AG04450 (cell line): ENCODE data around the gene DZIP3. TPM values are rescaled to one million over a fixed set of nuclear protein-coding genes. Genes with fewer than 3 reads are reported as not detected.

Source experiments
- CTCF ChIA-PET: fragments of 300-600, 350-600 bp; formaldehyde crosslinking; extraction: SDS; loops from one replicate; lab custom pipeline; 2022; ENCODE audit warnings: antibody characterized with exemption, inconsistent platforms; lab: Charles Lee
- POLR2A ChIA-PET: fragments of 350-600 bp; formaldehyde crosslinking; extraction: SDS; loops from one replicate; lab custom pipeline; 2021; ENCODE audit warnings: antibody characterized with exemption, inconsistent platforms; lab: Yijun Ruan, JAX
- DNase-seq: peaks from one replicate; pipeline ENCODE4 v3.0.0-alpha.2; 2011; ENCODE audit warnings: low read depth, low spot score
- H3K27ac ChIP-seq: one replicate; pipeline ENCODE4 v1.5.1; 2012; ENCODE audit warnings: low read depth, low read length, control low read depth
- H3K27me3 ChIP-seq: one replicate; pipeline ENCODE4 v1.6.0; 2012; ENCODE audit warnings: low read length; ENCODE audit not compliant: control insufficient read depth, insufficient read depth
- H3K4me3 ChIP-seq: 2 replicates; pipeline ENCODE4 v1.5.1; 2011; ENCODE audit warnings: mild to moderate bottlenecking, low read depth, low read length, control low read depth
- H3K9me3 ChIP-seq: 2 replicates; pipeline ENCODE4 v1.5.1; 2012; ENCODE audit warnings: low read length; ENCODE audit not compliant: control insufficient read depth, insufficient read depth
- CTCF ChIP-seq: IDR thresholded peaks from 2 replicates; pipeline ENCODE4 v1.5.1; 2011; ENCODE audit warnings: low read depth, low read length, control low read depth, inconsistent platforms
- polyA plus RNA-seq: library from polyadenylated mRNA; depleted of rRNA; stranded (reverse); fragments of >200 nt; gene quantifications from 2 replicates; pipeline ENCODE4 v1.2.3, GENCODE V29; 2011

Gene DZIP3
- polyA plus RNA-seq, 1 experiment = 17.8 TPM

GRCh38 chr3:108555966-108556581 is 33.4 kb upstream of the DZIP3 start:
- DNase-seq = no peak
- no peaks in the 10 kb centered on the region for H3K27me3 ChIP-seq
- no peak overlapping the region for H3K27ac ChIP-seq
- H3K9me3 ChIP-seq = no peaks in the 10 kb centered on the region
- no peak overlapping the region for H3K4me3 ChIP-seq
- CTCF ChIA-PET = interaction anchor here (0.6 to 5.1 kb wide), 2 partner anchors 66 to 628 kb away, joined by 3 to 193 read pairs; no protein-coding TSS in a partner anchor
- no peak for TF ChIP-seq CTCF
- POLR2A ChIA-PET = no interaction called here

DNA sequence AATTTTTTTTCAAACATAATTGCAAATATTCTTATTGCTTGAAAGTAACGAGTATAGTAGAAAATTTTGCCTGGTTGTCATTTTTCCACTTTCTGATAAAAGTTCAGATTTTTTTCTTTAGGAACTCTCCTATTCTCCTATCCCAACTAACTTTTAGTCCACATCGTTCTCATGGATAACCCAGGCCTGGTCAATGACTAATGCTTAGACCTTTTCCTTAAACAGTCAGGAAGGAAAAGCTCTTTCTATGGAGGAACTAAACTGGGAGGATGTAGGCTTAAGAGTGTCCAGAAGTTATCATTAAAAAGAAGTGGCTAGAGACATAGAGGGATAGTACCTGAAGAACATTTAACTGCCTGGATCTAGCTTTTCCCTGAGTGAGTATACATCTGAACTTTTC is 27.0 kb upstream of the DZIP3 start:
- no peak for TF ChIP-seq CTCF
- DNase-seq = no peak
- ChIA-PET CTCF (interaction anchor here (1.0 to 1.3 kb wide), 3 partner anchors 10 to 85 kb away, joined by 3 to 4 read pairs (median 3); no protein-coding TSS in a partner anchor), POLR2A (no interaction called here)
- no peaks in the 10 kb centered on the region for H3K9me3 ChIP-seq
- no peak overlapping the region for H3K27ac ChIP-seq
- H3K27me3 ChIP-seq = no peaks in the 10 kb centered on the region
- no peak overlapping the region for H3K4me3 ChIP-seq

DNA sequence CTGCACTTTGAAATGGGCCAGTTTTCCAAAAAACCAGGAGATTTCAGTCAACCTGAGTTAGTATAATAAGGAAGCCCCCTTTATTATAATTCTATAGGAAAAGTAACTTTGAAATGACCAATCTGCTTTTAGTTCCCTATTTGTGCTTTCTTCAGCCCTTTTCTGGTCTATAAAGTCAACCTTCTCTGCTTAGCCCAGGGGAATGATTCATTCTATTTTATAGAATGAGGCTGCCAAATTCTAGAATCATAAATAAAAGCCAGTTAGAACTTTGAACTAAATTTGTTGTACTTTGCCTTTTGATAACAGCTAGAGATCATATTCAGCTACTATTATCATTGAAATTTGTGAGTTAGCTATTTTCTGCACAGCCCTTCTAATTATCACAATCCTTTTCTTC is 25.0 kb upstream of the DZIP3 start:
- no peak for TF ChIP-seq CTCF
- ChIA-PET POLR2A (no interaction called here), CTCF (interaction anchor here (1.7 to 5.0 kb wide), 2 partner anchors 12 to 75 kb away, joined by 9 to 33 read pairs; no protein-coding TSS in a partner anchor)
- no peak overlapping the region for H3K27ac ChIP-seq
- no peaks in the 10 kb centered on the region for H3K27me3 ChIP-seq
- H3K9me3 ChIP-seq = no peaks in the 10 kb centered on the region
- H3K4me3 ChIP-seq = no peak overlapping the region
- no peak for DNase-seq

GRCh38 chr3:108565506-108565905 is 24.0 kb upstream of the DZIP3 start:
- CTCF ChIA-PET = interaction anchor here (1.7 to 5.0 kb wide), 2 partner anchors 13 to 76 kb away, joined by 9 to 33 read pairs; no protein-coding TSS in a partner anchor

More at GRCh38 chr3:108565506-108565905, 24.0 kb upstream of the DZIP3 start:
- Histone ChIP-seq H3K4me3 (no peak overlapping the region), H3K27ac (no peak overlapping the region), H3K9me3 (no peaks in the 10 kb centered on the region), H3K27me3 (no peaks in the 10 kb centered on the region)
- DNase-seq = no peak
- TF ChIP-seq CTCF = no peak
- POLR2A ChIA-PET = no interaction called here
